GM18502 (cell line): ENCODE data around the gene CGB8.
"Not testable (repeated sequence)": the region's sequence is repeated elsewhere in the genome, so short reads cannot be mapped to it uniquely, and the experiment has no call there.

ENCODE experiments used
- ATAC-seq: cut with Tn5 transposase; IDR thresholded peaks from one replicate; pipeline ENCODE4 v1.9.1; 2021; ENCODE audit warnings: mild to moderate bottlenecking; ENCODE audit not compliant: unreplicated experiment, poor library complexity

Gene CGB8

DNA sequence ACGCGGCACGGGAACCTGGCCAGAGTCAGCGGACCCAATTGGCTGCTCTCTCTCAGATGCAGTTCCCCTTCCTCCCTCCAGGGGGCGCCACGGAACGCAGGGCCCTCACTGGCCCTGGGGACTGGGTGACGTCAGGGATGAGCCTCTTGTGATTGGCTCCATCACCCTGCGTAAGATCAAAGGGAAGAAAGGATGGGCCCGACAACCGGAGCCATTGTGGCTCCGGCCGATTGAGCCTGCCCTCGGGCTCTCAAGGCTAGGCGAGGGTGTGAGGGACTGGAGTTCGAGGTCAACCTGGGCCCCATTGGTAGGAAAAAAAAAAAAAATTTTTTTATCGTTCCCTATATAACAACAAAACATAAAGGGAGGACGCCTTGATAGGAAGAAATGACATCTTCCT lies 12.1 kb downstream of the CGB8 start, which contains the start of gene CGB1:
Gene CGB1, minus strand, starts transcription at position 81 of the 400 bp plus-strand sequence. CDS start 184 bp downstream, outside the sequence.
- not testable (repeated sequence) for ATAC-seq

DNA sequence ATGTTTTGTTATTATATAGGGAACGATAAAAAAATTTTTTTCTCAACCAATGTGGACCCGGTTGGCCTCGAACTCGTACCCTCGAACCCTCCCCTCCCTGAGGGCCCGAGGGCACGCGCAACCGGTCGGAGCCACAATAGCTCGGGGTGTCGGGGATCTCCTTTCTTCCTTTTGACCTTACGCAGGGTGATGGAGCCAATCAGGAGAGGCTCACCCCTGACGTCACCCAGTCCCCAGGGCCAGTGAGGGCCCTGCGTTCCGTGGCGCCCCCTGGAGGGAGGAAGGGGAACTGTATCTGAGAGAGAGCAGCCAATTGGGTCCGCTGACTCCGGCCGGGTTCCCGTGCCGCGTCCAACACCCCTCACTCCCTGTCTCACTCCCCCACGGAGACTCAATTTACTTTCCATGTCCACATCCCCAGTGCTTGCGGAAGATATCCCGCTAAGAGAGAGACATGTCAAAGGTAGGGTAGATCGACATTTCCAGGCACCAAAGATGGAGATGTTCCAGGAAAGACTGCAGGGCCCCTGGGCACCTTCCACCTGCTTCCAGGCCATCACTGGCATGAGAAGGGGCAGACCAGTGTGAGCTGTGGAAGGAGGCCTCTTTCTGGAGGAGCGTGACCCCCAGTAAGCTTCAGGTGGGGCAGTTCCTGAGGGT lies 17.1 kb downstream of the CGB8 start, which contains the start of gene CGB2:
Gene CGB2, plus strand, starts transcription at position 249 of the 660 bp plus-strand sequence. Its CDS starts 206 bp downstream, at position 455.
- ATAC-seq: not testable (repeated sequence)

DNA sequence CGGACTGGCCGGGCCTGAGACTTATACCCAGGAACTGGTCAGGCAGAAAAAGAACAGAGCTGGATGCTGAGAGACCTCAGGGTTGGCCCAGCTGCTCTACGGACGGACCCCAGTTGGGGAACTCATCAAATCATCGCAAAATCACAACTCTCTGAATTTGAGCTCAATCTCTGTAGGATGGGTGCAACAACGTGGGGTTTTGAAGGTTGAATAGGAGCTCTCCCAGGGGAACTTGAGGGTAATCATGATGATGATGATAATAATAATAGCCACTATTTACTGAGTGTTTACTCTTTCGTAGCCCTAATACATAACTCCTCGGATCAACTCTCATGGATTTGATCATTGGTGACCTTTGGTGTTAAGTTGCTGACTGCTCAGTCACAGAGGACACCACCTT lies 18.6 kb downstream of the CGB8 start:
- not testable (repeated sequence) for ATAC-seq

DNA sequence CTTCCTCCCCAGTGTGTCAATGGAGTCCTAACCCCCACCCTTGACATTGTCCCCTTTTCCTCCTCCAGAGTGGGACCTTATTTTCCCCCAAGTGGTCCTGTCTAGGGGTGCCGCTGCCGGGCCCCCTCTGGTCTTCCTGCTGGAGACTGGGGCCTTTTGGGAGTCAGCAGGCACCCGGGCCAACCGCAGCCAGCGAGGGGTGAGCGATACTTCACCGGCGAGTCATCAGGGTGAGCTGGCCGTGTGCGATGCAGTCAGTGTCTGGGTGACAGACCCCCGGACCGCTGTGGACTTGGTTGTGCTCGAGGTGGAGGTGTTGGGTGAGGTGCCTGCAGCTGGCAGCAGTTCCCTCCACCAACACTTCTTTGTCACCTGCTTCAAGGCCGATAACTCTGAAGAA lies 19.2 kb downstream of the CGB8 start:
- ATAC-seq: not testable (repeated sequence)

DNA sequence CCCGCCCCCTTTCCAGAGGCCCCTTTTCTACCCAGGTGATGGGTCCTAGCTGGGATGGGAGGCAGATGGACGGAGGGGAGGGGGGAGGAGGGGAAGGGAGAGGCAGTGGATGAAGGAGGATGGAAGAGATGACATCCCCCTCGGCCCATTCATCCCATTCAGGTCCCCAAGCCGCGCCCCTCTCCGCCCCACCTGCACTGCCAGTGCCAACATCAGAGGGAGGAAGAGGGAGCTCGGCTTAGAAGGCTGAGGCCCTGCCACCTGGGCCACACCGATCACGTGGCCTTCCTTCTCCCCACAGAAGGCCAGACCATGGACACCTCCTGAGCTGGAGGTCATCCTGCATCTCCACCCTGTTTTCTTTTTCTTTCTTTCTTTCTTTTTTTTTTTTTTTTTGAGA lies 20.2 kb downstream of the CGB8 start:
- ATAC-seq: not testable (repeated sequence)

DNA sequence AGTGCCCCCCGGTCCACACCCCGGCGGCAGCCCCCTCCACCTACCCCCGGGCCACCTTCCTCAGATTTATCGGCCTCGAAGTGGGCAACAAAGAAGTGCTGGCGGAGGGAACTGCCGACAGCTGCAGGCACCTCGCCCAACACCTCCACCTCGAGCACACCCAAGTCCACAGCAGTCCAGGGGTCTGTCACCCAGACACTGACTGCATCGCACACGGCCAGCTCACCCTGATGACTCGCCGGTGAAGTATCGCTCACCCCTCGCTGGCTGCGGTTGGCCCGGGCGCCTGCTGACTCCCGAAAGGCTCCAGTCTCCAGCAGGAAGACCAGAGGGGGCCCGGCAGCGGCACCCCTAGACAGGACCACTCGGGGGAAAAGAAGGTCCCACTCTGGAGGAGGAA lies 23.3 kb downstream of the CGB8 start:
- ATAC-seq: not testable (repeated sequence)

DNA sequence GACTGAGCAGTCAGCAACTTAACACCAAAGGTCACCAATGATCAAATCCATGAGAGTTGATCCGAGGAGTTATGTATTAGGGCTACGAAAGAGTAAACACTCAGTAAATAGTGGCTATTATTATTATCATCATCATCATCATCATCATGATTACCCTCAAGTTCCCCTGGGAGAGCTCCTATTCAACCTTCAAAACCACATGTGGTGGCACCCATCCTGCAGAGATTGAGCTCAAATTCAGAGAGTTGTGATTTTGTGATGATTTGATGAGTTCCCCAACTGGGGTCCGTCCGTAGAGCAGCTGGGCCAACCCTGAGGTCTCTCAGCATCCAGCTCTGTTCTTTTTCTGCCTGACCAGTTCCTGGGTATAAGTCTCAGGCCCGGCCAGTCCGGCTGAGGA lies 23.8 kb downstream of the CGB8 start:
- ATAC-seq: not testable (repeated sequence)

DNA sequence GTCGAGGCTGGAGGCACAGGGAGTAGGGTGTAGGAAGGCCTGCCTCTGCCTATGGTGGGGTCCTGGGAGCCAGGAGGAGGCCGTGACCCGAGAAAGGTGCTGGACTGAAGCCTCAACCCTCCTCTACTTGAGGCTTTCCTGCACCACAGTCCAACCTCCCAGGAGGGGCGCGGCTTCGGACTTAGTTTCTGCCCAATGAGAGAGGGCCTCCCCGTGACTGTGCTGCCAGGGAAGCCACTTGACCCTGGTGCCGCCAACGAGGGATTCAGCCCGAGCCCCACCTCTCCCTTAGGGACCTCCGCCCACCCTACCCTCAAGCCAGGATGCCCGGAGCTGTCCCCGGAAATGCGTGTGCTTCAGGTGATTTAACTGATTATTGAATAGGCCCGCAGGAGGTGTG lies 24.7 kb downstream of the CGB8 start, which contains the start of gene CGB3:
Gene CGB3, minus strand, starts transcription at position 101 of the 400 bp plus-strand sequence. CDS start 362 bp downstream, outside the sequence.
- ATAC-seq: not testable (repeated sequence)

DNA sequence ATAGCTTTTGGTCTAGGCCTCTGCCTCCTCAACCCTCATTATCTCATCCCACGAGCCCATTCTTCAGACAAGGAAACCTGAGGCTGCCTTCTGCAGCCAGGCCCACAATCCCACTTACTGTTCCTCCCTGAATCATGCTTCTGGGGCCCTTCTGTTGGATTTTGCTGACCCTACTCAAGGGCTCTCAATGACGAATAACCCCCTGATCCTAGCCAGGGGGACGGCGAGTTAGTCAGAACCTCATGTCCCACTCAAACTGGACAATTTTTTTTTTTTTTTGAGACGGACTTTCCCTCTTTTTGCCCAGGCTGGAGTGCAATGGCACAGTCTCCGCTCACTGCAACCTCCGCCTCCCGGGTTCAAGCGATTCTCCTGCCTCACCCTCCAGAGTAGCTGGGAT lies 26.8 kb downstream of the CGB8 start:
- ATAC-seq: no peak

DNA sequence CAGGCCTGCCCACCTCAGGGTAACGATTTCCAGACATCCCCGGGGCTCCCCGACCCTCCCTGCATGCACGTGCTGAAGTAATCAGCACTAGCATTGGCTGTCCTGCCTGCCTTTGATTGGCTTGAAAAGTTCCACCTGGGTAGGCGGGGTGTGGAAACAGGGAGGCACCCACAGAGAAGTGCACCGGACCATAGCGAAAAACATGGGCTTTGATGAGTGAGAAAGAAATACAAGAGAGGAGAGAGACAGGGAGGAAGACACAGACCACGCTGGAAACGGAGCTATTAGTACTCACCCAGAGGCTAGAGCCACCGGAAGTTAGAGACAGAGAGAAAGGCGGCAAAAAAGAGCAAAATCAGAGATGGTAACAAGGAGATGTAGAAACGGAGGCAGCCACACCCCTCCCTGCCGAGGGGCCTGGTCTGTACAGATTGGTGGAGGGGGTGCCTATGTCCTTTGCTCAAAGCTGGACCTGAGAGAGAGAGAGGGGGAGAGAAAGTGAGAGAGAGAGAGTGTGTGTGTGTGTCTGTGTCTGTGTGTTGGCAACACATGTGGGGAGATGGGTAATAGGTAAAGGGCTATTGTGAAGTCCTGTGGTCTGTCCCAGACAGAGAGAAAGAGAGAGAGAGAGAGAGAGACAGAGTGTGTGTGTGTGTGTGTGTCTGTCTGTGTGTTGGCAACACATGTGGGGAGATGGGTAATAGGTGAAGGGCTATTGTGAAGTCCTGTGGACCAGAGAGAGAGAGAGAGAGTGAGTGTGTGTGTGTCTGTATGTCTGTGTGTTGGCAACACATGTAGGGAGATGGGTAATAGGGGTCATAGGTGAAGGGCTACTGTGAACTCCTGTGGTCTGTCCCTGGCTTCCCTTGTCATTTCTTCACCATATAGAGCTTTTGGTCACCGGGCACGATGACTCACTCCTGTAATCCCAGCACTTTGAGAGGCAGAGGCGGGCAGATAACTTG lies 27.7 kb downstream of the CGB8 start:
- no peak for ATAC-seq

DNA sequence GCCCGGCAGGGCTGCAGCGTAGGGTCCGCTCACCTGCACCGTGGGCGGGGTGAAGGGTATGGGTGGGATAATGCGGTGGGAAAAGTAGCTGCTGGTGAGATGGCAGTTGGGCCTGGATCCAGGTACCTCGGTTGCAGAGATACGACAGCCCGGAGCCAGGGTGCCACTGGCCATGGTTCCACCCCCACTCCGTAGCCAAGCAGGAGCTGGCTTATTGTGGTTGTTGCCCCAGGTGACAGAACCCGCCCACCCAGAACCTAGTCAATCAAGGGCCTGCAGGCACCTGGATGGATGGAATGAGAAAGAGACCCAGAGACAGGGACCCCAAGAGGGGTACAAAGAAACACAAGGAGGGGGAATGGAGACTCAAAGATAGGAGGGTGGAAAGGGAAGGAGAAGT lies 28.6 kb downstream of the CGB8 start:
- no peak for ATAC-seq

DNA sequence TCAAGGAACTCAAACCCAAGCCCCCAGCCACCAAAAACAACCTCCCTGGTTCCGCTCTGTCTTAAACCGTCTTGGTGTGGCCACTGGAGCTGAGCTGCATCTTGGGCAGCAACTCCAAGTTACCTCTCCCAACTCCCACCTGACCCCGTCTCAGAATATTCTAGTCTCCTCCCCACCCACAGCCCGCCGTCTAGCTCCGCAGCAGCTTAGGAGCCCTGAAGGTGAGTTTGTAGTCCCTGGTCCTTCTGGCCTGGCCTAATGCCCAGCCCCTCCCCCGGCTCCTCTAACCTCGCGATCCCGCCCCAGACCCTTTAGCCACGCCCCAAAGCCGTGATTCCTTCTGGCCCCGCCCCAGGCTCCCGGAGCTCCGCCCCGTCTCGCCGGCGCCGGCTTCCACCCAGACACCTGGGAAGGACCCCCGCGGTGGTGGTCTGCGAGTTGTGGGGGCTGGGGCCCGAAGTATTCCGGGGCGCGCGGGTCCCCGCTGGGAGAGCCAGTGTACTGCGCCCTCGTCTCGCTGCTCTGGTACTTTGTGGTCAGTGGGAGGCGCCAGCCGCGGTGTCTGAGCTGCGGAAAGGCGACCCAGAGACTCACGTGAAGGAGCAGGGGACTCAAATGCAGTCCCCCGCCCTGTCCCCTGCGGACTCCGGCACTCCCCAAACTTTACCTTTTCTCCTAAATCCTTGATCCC lies 29.5 kb downstream of the CGB8 start:
- ATAC-seq: no peak

DNA sequence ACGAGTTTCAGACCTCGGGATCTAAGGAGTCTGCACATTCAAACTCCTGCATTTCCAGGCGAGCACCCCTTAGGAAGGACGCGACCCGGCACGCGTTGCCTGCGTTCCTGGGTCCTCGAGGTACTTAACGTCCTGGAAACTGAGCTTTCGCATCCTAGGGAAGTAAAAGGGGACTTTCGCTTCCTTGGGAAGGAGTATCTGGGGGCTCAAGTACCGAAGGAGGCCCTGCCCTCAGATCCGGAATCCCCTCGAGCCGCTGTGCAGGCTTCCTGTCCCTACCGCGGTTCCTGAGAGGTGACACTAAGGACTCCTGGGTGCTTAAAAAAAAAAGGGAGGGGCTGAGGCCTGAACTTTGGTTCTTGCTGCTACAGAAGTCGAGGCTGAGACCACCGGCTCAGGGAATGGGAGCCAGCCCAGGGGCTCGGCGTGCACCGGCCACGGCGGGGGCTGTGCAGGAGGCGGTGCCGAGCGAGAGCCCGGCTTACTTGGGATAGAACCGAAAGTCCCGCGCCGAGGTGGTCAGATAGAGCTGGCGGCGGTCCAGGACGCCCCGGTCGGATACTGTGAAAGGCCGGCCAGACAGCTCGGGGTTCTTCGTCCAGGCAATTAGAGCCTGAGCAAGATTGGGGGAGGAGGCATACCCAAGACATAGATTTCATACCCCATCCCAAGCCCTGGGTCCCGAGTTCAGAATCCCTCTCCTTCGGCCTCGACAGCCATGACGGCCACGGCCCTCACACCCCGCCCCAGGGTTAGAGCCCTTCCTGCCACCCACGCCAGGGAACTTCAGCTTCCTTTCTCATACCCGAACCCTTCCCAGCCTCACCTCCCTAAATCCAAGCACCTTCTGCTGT lies 30.3 kb downstream of the CGB8 start:
- ATAC-seq: not testable (repeated sequence)

DNA sequence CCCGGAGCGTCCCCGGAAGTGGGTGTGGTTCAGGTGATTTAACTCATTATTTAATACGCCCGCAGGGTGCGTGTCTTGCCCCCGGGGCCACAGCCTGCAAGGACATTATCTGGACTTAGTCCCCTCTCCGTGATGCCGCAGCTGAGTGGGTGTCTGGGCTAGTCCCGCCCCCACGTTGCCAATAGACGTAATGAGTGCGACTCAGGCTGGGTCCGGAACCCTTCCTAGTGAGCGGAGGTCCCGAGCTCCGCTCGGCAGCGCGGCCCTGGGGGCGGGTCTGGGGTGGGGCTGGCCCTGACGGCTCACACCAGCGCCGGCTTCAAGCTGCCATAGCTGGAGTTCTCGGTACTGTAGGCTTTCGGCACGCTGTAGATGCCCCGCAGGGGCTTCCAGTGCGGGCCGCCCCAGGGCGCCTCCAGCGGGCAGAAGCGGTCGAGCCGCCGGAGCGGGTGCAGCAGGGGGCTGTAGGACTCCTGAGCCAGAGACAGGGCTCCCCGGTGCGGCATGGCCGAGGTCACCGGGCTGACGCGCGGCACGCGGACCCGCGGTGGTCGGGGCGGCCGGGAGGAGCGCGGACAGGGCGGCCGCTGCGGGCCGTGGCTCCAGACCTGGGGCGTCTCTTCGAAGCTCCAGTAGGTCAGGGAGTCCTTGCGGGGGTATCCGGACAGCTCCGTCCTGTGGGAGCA lies 31.1 kb downstream of the CGB8 start:
- no peak for ATAC-seq

DNA sequence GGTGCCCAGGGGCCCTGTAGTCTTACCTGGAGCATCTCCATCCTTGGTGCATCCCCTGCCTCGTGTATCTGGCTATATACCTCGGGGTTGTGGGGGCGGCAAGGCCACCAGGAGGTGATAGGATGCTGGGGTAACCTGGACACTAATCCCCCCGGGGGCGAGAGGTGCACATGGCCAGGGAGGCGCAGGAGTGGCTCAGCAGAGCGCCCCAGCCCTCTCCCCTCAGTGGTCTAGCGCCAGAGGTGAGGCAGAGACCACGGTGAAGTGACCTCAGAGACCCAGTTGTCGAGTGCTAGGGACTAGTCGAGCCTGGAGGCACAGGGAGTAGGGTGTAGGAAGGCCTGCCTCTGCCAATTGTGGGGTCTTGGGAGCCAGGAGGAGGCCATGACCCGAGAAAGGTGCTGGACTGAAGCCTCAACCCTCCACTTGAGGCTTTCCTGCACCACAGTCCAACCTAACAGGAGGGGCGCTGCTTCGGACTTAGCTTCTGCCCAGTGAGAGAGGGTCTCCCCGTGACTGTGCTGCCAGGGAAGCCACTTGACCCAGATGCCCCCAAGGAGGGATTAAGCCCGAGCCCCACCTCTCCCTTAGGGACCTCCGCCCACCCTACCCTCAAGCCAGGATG lies 31.8 kb downstream of the CGB8 start, which contains the start of gene LHB:
Gene LHB, minus strand, starts transcription at position 51 of the 625 bp plus-strand sequence. Its CDS starts 10 bp downstream, at position 41.
- ATAC-seq: no peak

DNA sequence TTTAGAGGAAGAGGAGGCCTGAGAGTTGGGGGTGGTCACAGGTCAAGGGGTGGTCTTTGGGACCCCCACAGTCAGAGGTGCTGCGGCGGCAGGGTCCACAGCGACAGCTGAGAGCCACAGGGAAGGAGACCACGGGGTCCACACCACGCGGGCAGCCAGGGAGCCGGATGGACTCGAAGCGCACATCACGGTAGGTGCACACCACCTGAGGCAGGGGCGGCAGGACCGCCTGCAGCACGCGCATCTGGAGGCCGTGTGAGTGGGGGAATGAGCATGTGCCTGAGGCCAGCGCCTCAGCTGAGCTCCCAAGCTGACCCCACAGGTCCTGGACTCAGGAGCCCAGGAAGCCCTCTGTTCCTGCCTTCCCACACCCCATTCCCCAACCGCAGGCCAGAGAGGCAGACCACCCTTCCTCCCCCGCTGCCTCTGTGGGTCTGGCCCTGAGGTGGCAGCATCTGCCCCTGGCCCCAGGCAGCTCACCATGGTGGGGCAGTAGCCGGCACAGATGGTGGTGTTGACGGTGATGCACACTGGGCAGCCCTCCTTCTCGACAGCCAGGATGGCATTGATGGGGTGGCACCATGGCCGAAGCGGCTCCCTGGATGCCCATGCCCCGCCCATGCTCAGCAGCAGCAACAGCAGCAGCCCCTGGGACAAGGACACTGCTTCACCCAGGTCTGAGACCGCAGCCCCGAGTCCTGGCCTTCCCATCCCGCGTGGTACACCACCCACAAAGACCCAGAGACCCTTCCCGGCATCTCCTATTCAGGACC lies 32.7 kb downstream of the CGB8 start:
- ATAC-seq: no peak

DNA sequence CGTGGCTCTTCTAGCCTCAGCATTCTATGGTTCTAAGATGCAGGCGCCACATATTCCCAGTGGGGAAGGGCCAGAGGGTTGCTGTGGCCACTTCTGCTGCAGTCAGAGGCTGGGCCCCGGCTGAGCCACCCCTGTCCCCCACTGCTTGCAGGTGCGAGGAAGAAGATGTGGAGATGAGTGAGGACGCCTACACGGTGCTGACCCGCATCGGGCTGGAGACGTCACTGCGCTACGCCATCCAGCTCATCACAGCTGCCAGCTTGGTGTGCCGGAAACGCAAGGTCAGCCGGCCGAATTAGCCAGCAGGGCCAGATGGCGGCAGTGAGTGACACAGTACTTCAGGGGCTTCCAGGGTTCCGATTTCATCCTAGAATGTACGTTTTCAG lies 34.0 kb downstream of the CGB8 start:
- ATAC-seq: no peak
